Measurements from ENCODE around the gene ATP8B4. TPM values are rescaled to one million over a fixed set of nuclear protein-coding genes. Genes with fewer than 3 reads are reported as not detected.

ATP8B4 gene
- total and polyA plus RNA-seq, 2 of the 8 experiments (the other 6 are each of a cell fraction or from before 2014, with no cell fraction given): 0.17 to 0.24 TPM

GRCh38 chr15:49881866-49882265 lies 237.2 kb downstream of the ATP8B4 start:
- no peak overlapping the region for H4K5ac ChIP-seq (ENCODE audit: insufficient read length, low read depth, low read length)
- H2AK5ac ChIP-seq (ENCODE audit: low read depth, low read length): no peak overlapping the region
- H4K8ac ChIP-seq (ENCODE audit: extremely low read depth, insufficient read depth, low read length): no peak overlapping the region
- CTCF ChIA-PET (ENCODE audit: partially characterized antibody): interaction anchor here (0.6 to 1.1 kb wide), 2 partner anchors 122 to 434 kb away, joined by 3 read pairs; no protein-coding TSS in a partner anchor
- H3K18ac ChIP-seq (ENCODE audit: extremely low read depth, low read length): no peak overlapping the region
- no peak overlapping the region for H3K4me2 ChIP-seq (ENCODE audit: insufficient read depth in 1 of 2, low read depth in 2 of 2, low read length in 2 of 2)
- FAIRE-seq (no peak), DNase-seq (ENCODE audit: low read depth in 1 of 2, low spot score in 2 of 2) (no peak)
- POLR2A ChIA-PET (ENCODE audit: partially characterized antibody): no interaction called here
- no peak overlapping the region for H3K56ac ChIP-seq (replicated peaks; ENCODE audit: insufficient read length, low read depth, low read length)
- H4K20me1 ChIP-seq (replicated peaks in 1 of 2; ENCODE audit: control insufficient read depth in 1 of 2, insufficient read depth in 2 of 2, low read length in 2 of 2): no peaks in the 10 kb centered on the region
- no peak overlapping the region for H3K4me3 ChIP-seq (ENCODE audit: extremely low read depth in 1 of 4, insufficient read depth in 2 of 4, low read depth in 3 of 4, low read length in 4 of 4)
- H3K27ac ChIP-seq (ENCODE audit: low read depth, low read length): no peak overlapping the region
- no peaks in the 10 kb centered on the region for H3K9me3 ChIP-seq (ENCODE audit: insufficient read depth in 2 of 2, low read depth in 1 of 2, low read length in 1 of 2)
- H4K91ac ChIP-seq (replicated peaks; ENCODE audit: insufficient read length, low read length): peak overlapping the region; percentile 27
- no peak overlapping the region for H3K14ac ChIP-seq (ENCODE audit: insufficient read length)
- no peak overlapping the region for H3K23ac ChIP-seq (ENCODE audit: insufficient read length)
- H2BK12ac ChIP-seq (ENCODE audit: low read depth, low read length): 0 out of 2 replicates have a peak overlapping the region, but pooled peaks have one; percentile 62
- H2BK5ac ChIP-seq (ENCODE audit: low read depth, low read length): no peak overlapping the region
- H2BK20ac ChIP-seq (ENCODE audit: low read length): no peak overlapping the region
- no peaks in the 10 kb centered on the region for H3K23me2 ChIP-seq (ENCODE audit: low read depth, low read length)
- no peaks in the 10 kb centered on the region for H3K79me2 ChIP-seq (ENCODE audit: control insufficient read depth in 1 of 2, insufficient read depth in 2 of 2, low read length in 2 of 2)
- H3K27me3 ChIP-seq (replicated peaks in 1 of 4; ENCODE audit: control insufficient read depth in 3 of 4, extremely low read depth in 1 of 4, insufficient read depth in 3 of 4, low read length in 3 of 4): no peaks in the 10 kb centered on the region
- no peak overlapping the region for H3K4ac ChIP-seq (replicated peaks; ENCODE audit: insufficient read length, low read depth, low read length)
- H2BK15ac ChIP-seq (ENCODE audit: low read length): 0 out of 2 replicates have a peak overlapping the region, but pooled peaks have one; percentile 81
- H2BK120ac ChIP-seq (replicated peaks; ENCODE audit: low read depth, low read length): no peak overlapping the region
- WGBS, 2 experiments (ENCODE audit: extremely low coverage in 1 of 2, insufficient coverage in 1 of 2, insufficient read length in 1 of 2, insufficient replicate concordance in 2 of 2, low coverage in 1 of 2, low lambda C conversion rate in 2 of 2, missing lambda C conversion rate in 1 of 2): 88% methylated on average over 5 of the region's 5 CpGs; no CpG with 5 or more reads in 1 of the 2 experiments
- H3K9ac ChIP-seq (replicated peaks in 1 of 4; ENCODE audit: extremely low read depth in 1 of 4, low read depth in 3 of 4, low read length in 3 of 4): no peak overlapping the region
- TF ChIP-seq SIRT6 (IDR thresholded peaks at IDR 0.05; ENCODE audit: low read length): no peak
- TF ChIP-seq EGR1 (IDR thresholded peaks at IDR 0.05; ENCODE audit: borderline replicate concordance, low read depth, low read length): no peak
- TF ChIP-seq CHD2 (IDR thresholded peaks at IDR 0.05; ENCODE audit: low read length): no peak
- no peak for TF ChIP-seq SRF (IDR thresholded peaks at IDR 0.05; ENCODE audit: low read depth, low read length)
- no peak for TF ChIP-seq POLR2A (IDR thresholded peaks at IDR 0.05; ENCODE audit: control extremely low read depth in 1 of 2, low read depth in 2 of 2, low read length in 2 of 2)
- no peak for TF ChIP-seq CEBPB (IDR thresholded peaks at IDR 0.05; ENCODE audit: low read depth, low read length)
- H3K79me1 ChIP-seq (ENCODE audit: low read depth, low read length): no peaks in the 10 kb centered on the region
- peaks cover 0 to 5% (median 2%) of the 10 kb centered on the region in 4 experiments; a peak in 4 of 7 replicates for H3K4me1 ChIP-seq (replicated peaks in 1 of 4; ENCODE audit: control insufficient read depth in 3 of 4, insufficient read depth in 4 of 4, low read length in 3 of 4)
- no peak overlapping the region for H2AFZ ChIP-seq (ENCODE audit: low read length)
- no peaks in the 10 kb centered on the region for H3K36me3 ChIP-seq (ENCODE audit: control insufficient read depth in 2 of 4, insufficient read depth in 4 of 4, low read length in 3 of 4)
